ENCODE measurements around the gene WIZ.
"Not testable (repeated sequence)": the region's sequence is repeated elsewhere in the genome, so short reads cannot be mapped to it uniquely, and the experiment has no call there.

The WIZ gene

GRCh38 chr19:15403151-15403531 lies 46.6 kb downstream of the WIZ start:
- DNase-seq (ENCODE audit: low read depth), result no peak

- no peak for DNase-seq (ENCODE audit: low read depth)
Observed at GRCh38 chr19:15402411-15403150, 47.2 kb downstream of the WIZ start.

- no peak for DNase-seq (ENCODE audit: low read depth)
Observed at GRCh38 chr19:15401397-15401710, 48.4 kb downstream of the WIZ start.

GRCh38 chr19:15400521-15401396 lies 49.0 kb downstream of the WIZ start:
- no peak for DNase-seq (ENCODE audit: low read depth)

GRCh38 chr19:15399635-15400034 lies 50.1 kb downstream of the WIZ start:
- DNase-seq (ENCODE audit: low read depth), result no peak

GRCh38 chr19:15399234-15399515 lies 50.6 kb downstream of the WIZ start:
- DNase-seq (ENCODE audit: low read depth), result no peak

- no peak for DNase-seq (ENCODE audit: low read depth)
Observed at GRCh38 chr19:15398501-15399233, 51.1 kb downstream of the WIZ start.

- no peak for DNase-seq (ENCODE audit: low read depth)
Observed at GRCh38 chr19:15397782-15398181, 52.0 kb downstream of the WIZ start.

GRCh38 chr19:15397236-15397635 lies 52.5 kb downstream of the WIZ start:
- DNase-seq (ENCODE audit: low read depth), result no peak

GRCh38 chr19:15396436-15396835 lies 53.3 kb downstream of the WIZ start:
- DNase-seq (ENCODE audit: low read depth), result no peak

GRCh38 chr19:15395251-15395650 lies 54.5 kb downstream of the WIZ start:
- not testable (repeated sequence) for DNase-seq (ENCODE audit: low read depth)

- DNase-seq (ENCODE audit: low read depth), result no peak
Observed at GRCh38 chr19:15394426-15394825, 55.3 kb downstream of the WIZ start.

- no peak for DNase-seq (ENCODE audit: low read depth)
Observed at GRCh38 chr19:15393963-15394362, 55.8 kb downstream of the WIZ start.

GRCh38 chr19:15390814-15391213 lies 58.9 kb downstream of the WIZ start:
- no peak for DNase-seq (ENCODE audit: low read depth)

GRCh38 chr19:15381864-15382263 lies 67.9 kb downstream of the WIZ start:
- no peak for DNase-seq (ENCODE audit: low read depth)

GRCh38 chr19:15381429-15381828 lies 68.3 kb downstream of the WIZ start:
- DNase-seq (ENCODE audit: low read depth), result no peak

- DNase-seq (ENCODE audit: low read depth), result no peak
Observed at GRCh38 chr19:15379999-15380647, 69.6 kb downstream of the WIZ start.

- DNase-seq (ENCODE audit: low read depth), result peak; percentile 98
Observed at GRCh38 chr19:15379083-15379998, 70.4 kb downstream of the WIZ start, which contains the start of gene AKAP8. Gene AKAP8, minus strand, starts transcription at chr19:15379787. Its CDS starts 56 bp downstream, at chr19:15379731.

GRCh38 chr19:15378534-15379082 lies 71.1 kb downstream of the WIZ start:
- peak; percentile 29 for DNase-seq (ENCODE audit: low read depth)

GRCh38 chr19:15374796-15375440 lies 74.8 kb downstream of the WIZ start:
- DNase-seq (ENCODE audit: low read depth), result no peak

All from stimulated activated CD4-positive, alpha-beta T cell treated with anti-CD3 and anti-CD28 coated beads, Interleukin-2, amount 100 ng/mL, for 4 hours (primary cell).